ENCODE data around the gene FAM107B. TPM values are rescaled to one million over a fixed set of nuclear protein-coding genes. Genes with fewer than 3 reads are reported as not detected.
A peak's percentile ranks its signal among the peaks of the same experiment; 100 is the strongest.

Gene FAM107B
- polyA plus RNA-seq, 3 donors from 2014 or later = 240 to 338 (median 268) TPM

DNA sequence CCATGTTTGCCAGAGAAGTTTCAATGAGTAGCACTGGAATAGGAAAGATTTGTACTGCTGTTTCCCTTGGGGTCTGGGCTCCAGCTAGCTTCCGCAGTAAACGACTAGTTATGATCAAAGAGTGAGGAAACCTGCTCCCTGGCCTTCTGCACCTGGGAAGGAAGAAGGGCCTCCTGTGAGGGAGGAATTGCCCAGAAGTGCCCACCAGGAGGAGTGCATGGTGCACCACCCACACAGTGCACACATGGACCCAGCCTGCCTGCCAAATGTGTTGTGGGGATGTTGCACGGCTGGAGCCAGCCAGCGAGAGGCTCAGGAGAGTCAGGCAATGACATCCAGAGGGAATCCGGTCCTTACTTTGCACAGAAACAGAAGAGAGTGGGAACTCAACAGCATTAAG, 27.0 kb upstream of the FAM107B start:
- no peak overlapping the region for H3K4me3 Mint-ChIP-seq
- no peak overlapping the region for H3K27ac Mint-ChIP-seq
- no peak for DNase-seq
- no peaks in the 10 kb centered on the region for H3K4me1 Mint-ChIP-seq
- H3K27me3 Mint-ChIP-seq (ENCODE audit: low read depth in 3 of 3) = no peaks in the 10 kb centered on the region
- H3K36me3 Mint-ChIP-seq = no peaks in the 10 kb centered on the region
- no peaks in the 10 kb centered on the region for H3K9me3 Mint-ChIP-seq

DNA sequence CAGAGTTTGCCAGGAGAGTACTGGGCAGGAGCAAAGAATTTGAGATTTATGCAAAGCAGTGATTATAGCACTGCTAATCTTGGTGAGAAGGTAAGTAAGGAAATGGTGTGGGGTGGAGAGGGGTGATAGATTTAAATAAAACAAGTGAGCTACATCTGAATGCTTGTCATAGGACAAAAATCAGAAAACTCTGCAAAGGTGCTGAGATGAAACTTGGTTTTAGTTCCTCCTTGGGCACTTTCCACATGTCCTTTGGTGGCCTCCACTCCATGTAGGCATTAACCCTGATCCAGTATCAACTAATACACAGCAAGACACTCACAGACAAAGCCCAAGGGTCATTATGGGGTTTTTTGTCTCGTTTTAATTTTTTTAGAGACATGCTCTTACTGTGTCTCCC, 25.7 kb upstream of the FAM107B start:
- Mint-ChIP-seq H3K36me3 (no peaks in the 10 kb centered on the region), H3K4me3 (no peak overlapping the region), H3K9me3 (no peaks in the 10 kb centered on the region), H3K4me1 (no peaks in the 10 kb centered on the region), H3K27me3 (ENCODE audit: low read depth in 3 of 3) (no peaks in the 10 kb centered on the region), H3K27ac (no peak overlapping the region)
- no peak for DNase-seq

DNA sequence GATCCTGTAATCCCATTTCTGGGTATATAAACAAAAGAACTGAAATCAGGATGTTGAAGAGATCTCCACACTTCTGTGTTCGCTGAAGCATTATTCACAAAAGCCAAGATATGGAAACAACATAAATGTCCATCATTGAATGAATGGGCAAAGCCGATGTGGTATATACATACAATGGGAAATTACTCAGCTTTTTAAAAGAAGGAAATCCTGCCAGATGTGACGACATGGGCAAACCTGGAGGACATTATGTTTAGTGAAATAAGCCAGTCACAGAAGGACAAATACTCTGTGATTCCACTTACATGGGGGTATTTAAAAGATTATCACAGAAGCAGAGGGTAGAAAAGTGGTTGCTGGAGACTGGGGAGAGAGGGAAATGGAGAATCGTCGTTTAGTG, 23.9 kb upstream of the FAM107B start:
- Mint-ChIP-seq H3K36me3 (no peaks in the 10 kb centered on the region), H3K27me3 (ENCODE audit: low read depth in 3 of 3) (no peaks in the 10 kb centered on the region), H3K4me3 (no peak overlapping the region), H3K9me3 (no peaks in the 10 kb centered on the region), H3K27ac (no peak overlapping the region), H3K4me1 (no peaks in the 10 kb centered on the region)
- DNase-seq = no peak

DNA sequence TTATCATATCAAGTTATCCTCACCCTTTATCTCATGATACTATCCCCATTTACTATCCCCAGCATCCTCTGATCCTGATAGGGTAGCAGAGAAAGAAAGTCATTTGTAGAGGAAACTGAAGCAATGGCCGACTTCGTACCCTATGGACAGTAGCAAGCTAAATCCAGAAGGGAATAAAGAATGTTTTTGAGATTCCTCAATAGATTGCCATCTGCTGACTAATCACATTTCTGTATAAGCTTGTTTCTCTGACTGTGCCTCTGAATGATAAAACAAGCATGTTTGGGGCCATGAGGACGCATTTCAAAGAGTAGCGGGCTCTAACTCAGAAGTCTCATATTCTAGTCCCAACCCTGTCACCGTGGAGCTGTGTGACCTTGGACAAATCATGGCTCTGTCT, 13.2 kb upstream of the FAM107B start:
- H3K36me3 Mint-ChIP-seq = peaks cover 0 to 8% (median 4%) of the 10 kb centered on the region in 3 donors
- peaks cover 0 to 6% (median 4%) of the 10 kb centered on the region in 3 donors for H3K27me3 Mint-ChIP-seq (ENCODE audit: low read depth in 3 of 3)
- peaks cover 0 to 4% (median 0%) of the 10 kb centered on the region in 6 donors for H3K9me3 Mint-ChIP-seq
- peaks cover under 1 to 3% of the 10 kb centered on the region in 2 donors for H3K4me1 Mint-ChIP-seq
- no peak for DNase-seq
- no peak overlapping the region for H3K27ac Mint-ChIP-seq
- no peak overlapping the region for H3K4me3 Mint-ChIP-seq

DNA sequence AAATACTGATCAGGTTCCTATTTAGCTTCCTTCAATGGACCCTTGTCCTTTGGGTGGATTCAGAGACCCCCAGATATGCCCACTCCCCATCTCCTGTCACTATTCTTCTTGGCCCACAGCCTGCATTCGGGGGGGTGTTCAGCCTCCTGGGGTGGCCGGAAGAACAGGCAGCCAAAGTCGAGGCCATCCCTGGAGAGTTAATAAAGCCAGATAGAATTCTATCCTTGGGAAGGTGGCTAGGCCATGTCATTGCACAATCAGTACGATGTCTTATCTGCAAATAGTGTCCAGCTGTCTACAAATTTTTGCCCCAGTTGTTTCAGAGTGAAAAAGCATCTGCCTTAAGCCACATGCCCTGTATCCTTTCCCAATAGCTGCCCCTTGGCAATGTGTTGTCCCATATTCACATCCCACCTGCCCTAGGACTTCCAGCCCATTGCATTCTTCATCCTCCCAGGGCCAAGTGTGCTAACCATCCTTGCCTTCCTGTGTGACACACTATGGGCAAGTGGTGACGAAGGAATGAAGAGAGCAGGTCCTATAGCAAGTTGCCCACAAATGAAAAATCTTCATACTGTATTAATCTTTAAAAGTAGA, 9.9 kb upstream of the FAM107B start:
- H3K27ac Mint-ChIP-seq = no peak overlapping the region

DNA sequence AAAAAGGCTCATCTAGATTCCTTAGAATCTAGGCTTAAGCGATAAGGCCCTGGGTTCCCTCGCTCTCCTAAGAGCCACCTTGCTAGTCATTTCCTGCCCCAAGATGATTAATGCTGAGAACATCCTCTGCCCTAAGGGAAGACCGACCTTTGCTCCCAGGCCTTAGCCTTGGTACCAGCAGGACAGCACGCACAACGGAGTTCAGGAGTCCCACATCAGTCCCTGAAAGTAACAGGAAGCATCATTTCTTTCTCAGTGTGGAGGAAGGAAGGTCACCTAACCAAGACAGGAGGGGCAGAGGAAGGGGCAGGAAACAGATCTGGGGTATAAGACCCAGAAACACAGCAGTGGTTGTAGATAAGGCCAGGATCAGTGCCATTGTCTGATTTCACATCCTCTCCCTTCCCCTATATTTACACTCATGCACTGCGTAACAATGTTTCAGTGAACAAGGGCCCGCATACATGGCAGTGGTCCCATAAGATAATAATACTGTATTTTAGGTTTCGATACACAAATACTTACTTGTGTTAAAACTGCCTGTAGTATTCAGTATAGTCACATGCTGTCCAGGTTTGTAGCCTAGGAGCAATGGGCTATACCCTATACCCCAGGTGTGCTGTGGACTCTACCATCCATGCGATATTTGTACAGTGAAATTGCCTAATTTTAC, 8.1 kb upstream of the FAM107B start:
- Mint-ChIP-seq H3K36me3 (peaks cover 0 to 8% (median 4%) of the 10 kb centered on the region in 3 donors), H3K4me1 (peaks cover 4 to 8% of the 10 kb centered on the region in 2 donors), H3K4me3 (no peak overlapping the region), H3K27ac (no peak overlapping the region), H3K9me3 (peaks cover 0 to 4% (median 0%) of the 10 kb centered on the region in 6 donors), H3K27me3 (ENCODE audit: low read depth in 3 of 3) (peaks cover 0 to 4% (median 3%) of the 10 kb centered on the region in 3 donors)
- DNase-seq = no peak

More for the DNA sequence above, 9.9 kb upstream of the FAM107B start:
- no peak for DNase-seq
- H3K4me3 Mint-ChIP-seq = no peak overlapping the region
- H3K27me3 Mint-ChIP-seq (ENCODE audit: low read depth in 3 of 3) = peaks cover 0 to 6% (median 5%) of the 10 kb centered on the region in 3 donors
- peaks cover 4 to 8% of the 10 kb centered on the region in 2 donors for H3K4me1 Mint-ChIP-seq
- peaks cover 0 to 8% (median 4%) of the 10 kb centered on the region in 3 donors for H3K36me3 Mint-ChIP-seq
- H3K9me3 Mint-ChIP-seq = peaks cover 0 to 4% (median 0%) of the 10 kb centered on the region in 6 donors

DNA sequence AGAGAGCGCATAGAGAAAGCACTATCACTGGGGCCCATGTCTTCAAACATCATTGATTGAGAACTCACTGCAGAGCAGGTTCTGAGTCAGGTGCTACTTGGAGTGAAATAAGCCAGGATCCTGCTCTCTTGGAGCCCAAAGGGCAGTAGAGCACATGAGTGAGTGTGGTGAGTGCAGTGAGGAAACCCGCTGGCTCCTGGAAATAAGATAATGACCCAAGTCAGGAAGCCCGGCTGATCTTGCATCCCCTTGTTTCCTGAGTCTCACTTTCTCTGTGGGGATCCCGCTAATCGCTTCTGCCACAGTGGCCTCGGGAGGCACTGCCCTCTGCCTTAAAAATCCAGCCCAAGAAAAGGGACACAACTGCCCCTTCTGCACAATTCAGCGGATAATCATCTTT, 7.1 kb upstream of the FAM107B start:
- Mint-ChIP-seq H3K4me3 (no peak overlapping the region), H3K36me3 (peaks cover 0 to 8% (median 4%) of the 10 kb centered on the region in 3 donors), H3K27me3 (ENCODE audit: low read depth in 3 of 3) (peaks cover 0 to 4% (median 3%) of the 10 kb centered on the region in 3 donors), H3K4me1 (peaks cover 4 to 8% of the 10 kb centered on the region in 2 donors), H3K27ac (no peak overlapping the region), H3K9me3 (peaks cover 0 to 4% (median 0%) of the 10 kb centered on the region in 6 donors)
- DNase-seq = no peak

DNA sequence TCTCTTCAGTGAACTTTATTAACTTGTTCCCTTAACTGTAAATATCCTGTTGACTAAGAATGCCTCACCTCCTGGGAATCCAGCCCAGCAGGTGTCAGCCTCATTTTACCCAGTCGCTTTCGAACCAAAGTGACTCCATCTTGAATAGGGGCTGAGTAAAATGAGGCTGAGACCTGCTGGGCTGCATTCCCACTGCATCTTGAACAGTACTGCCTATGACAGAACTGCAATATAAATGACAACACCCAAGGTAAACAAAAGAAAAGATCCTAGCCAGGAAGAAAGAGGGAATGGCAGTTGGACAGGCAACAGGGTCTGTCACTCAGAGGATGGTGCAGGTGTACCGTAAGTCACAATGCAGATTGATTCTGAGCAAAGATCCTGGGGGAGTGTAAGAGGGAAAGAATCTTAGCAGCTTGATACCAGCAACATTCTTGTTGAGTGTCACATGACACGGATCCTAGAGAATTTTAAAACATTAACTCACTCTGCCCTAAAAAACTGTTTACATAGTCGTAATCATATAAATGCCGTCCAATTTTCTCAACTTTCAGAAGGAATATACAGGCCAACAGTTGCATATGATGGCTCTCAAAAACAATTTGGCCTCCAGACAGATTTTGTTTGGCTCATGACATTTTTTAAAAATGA, 4.4 kb upstream of the FAM107B start:
- Mint-ChIP-seq H3K4me3 (no peak overlapping the region), H3K4me1 (peaks cover 4 to 8% of the 10 kb centered on the region in 2 donors), H3K27me3 (ENCODE audit: low read depth in 3 of 3) (peaks cover 0 to 5% (median 0%) of the 10 kb centered on the region in 3 donors), H3K36me3 (no peaks in the 10 kb centered on the region), H3K27ac (peak overlapping the region in 1 of 6 donors; percentile 17), H3K9me3 (no peaks in the 10 kb centered on the region)
- no peak for DNase-seq

DNA sequence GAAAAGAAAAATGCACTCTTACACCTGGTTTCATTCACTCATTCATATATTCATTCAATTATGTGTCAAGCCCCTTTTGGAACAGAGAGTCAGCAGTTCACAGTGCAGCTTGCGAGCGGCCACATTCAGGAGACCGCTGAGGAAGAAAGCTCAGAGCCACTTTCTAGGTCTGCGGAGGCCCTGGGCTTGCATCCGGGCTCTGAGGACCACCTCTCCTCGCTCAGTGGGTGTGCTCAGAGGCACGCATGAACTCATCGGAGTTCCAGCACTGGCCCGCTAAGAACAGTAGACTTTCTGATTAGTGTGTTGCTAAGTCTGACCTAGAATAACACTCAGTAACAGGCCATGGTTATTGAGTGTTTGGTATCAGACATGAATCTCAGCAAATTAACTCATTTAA, 1.8 kb upstream of the FAM107B start:
- H3K36me3 Mint-ChIP-seq = no peaks in the 10 kb centered on the region
- DNase-seq = no peak
- no peak overlapping the region for H3K27ac Mint-ChIP-seq
- no peak overlapping the region for H3K4me3 Mint-ChIP-seq
- no peaks in the 10 kb centered on the region for H3K4me1 Mint-ChIP-seq
- H3K9me3 Mint-ChIP-seq = no peaks in the 10 kb centered on the region
- peaks cover 0 to 3% (median 1%) of the 10 kb centered on the region in 3 donors for H3K27me3 Mint-ChIP-seq (ENCODE audit: low read depth in 3 of 3)

DNA sequence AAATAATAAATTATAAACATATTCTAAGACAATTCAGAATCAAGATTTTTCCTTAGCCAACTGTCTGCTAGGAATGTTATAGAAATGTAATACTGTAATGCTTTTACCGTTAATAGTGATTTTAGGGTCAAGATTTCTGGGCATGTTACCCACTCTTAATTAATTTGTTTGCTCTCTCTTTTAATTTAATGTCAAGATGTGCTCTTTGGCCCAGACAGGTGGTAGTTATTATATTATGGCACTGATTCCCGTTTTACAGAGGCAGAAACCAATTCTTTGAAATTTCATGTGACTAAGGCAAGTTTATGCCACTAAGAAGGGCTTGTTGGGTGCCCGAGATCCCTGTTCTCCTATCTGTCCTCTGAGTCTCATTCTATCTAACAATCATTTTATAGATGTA, 959 bp upstream of the FAM107B start:
- no peaks in the 10 kb centered on the region for H3K9me3 Mint-ChIP-seq
- no peak for DNase-seq
- H3K4me1 Mint-ChIP-seq = no peaks in the 10 kb centered on the region
- H3K36me3 Mint-ChIP-seq = no peaks in the 10 kb centered on the region
- H3K4me3 Mint-ChIP-seq = no peak overlapping the region
- H3K27me3 Mint-ChIP-seq (ENCODE audit: low read depth in 3 of 3) = peaks cover 0 to 3% (median 1%) of the 10 kb centered on the region in 3 donors
- H3K27ac Mint-ChIP-seq = no peak overlapping the region

DNA sequence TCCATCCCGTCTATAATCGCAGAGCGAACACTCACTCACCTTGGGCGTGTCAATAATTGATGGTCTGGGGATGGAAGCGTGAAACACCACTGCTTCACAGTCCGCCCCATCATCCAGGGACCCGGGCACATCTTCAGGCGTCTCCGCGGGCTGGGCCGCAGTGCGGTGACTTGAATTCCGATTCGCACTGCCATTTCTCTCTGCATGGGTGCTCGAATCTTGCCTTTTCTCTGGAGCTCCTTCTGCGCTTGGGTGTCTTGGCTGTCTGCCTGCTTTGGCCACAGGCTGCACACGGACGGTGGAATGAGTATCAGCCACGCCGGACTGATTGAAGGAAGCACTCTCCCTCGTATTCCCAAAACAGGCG, 500 bp downstream of the FAM107B start:
- Mint-ChIP-seq H3K27ac (no peak overlapping the region), H3K4me3 (no peak overlapping the region), H3K9me3 (no peaks in the 10 kb centered on the region), H3K4me1 (no peaks in the 10 kb centered on the region), H3K27me3 (ENCODE audit: low read depth in 3 of 3) (peaks cover 0 to 3% (median 1%) of the 10 kb centered on the region in 3 donors), H3K36me3 (no peaks in the 10 kb centered on the region)
- DNase-seq = no peak

DNA sequence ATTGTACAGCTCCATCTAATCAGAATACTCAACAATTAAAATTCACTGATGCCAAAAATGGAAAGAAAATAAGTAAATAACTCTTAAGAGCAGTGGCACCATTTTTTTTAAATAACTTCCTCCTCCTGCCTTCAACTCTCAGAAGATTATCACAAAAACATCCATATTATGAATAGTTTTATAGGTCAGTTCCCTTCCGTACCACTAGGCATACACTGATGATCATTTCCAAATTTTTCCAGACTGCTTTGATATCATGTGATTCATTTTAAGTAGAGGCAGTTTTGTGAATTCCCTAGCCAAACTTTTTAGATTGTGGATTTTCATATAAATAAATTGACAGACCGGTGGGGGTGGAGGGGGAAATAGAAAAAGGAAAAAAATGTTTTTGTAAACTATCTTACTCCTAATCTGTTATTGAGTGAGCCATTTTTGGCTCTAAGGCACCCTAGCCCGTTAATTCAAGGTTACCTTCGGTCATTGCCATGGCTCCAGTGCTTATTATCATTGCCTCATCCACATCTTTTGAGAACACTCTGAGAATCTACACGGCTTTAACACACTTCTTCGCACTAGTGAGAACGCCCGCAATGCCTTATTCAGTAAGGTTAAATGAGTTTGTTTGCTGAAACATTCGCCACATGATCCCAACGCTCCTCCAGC, 1.0 kb downstream of the FAM107B start:
- no peaks in the 10 kb centered on the region for H3K4me1 Mint-ChIP-seq
- H3K9me3 Mint-ChIP-seq = no peaks in the 10 kb centered on the region
- peaks cover 0 to 3% (median 1%) of the 10 kb centered on the region in 3 donors for H3K27me3 Mint-ChIP-seq (ENCODE audit: low read depth in 3 of 3)
- H3K4me3 Mint-ChIP-seq = no peak overlapping the region
- H3K36me3 Mint-ChIP-seq = no peaks in the 10 kb centered on the region
- H3K27ac Mint-ChIP-seq = no peak overlapping the region
- no peak for DNase-seq

DNA sequence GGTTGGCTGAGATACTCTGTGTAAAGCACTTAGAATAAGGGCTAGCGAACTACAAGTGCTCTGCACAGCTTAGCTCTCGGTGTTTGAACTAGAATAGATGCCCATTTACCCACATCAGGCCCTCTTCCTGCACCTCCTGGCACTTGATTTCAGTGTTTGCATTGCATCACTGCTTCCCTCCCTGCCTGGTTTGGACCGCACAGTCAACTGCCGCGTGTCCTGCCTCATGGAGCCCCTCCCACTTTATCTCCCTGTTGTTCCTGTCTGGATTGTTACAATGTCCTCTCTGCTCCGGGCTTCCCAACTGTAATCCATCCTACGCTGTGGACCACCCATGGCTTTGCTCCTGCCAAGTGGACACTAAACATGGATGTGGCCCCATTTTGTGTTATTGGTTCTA, 2.3 kb downstream of the FAM107B start:
- Mint-ChIP-seq H3K9me3 (no peaks in the 10 kb centered on the region), H3K27ac (no peak overlapping the region), H3K27me3 (ENCODE audit: low read depth in 3 of 3) (peaks cover 0 to 3% (median 1%) of the 10 kb centered on the region in 3 donors), H3K4me1 (no peaks in the 10 kb centered on the region), H3K36me3 (no peaks in the 10 kb centered on the region), H3K4me3 (no peak overlapping the region)
- DNase-seq = no peak

DNA sequence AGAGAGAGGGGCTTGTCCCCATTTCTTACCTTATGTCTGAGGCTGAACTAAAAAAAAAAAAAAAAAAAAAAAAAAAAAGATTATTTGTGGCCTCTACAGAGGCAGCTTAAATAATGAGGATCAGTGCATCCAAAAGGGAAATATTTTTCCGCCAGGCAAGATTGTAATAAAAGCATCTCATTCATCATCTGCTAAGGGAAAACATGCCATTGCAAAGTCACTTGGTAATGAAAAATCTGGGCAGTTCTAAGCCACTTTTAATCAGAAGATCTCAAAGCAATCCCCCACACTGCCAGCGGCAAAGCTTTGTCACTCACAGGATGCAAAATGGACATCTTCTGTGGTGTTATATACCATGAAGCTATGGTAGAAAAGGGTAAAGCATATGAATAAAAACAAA, 3.8 kb downstream of the FAM107B start:
- Mint-ChIP-seq H3K27ac (no peak overlapping the region), H3K27me3 (ENCODE audit: low read depth in 3 of 3) (peaks cover 0 to 3% (median 1%) of the 10 kb centered on the region in 3 donors), H3K4me1 (no peaks in the 10 kb centered on the region), H3K9me3 (no peaks in the 10 kb centered on the region), H3K4me3 (no peak overlapping the region), H3K36me3 (no peaks in the 10 kb centered on the region)
- no peak for DNase-seq

All from immature natural killer cell (primary cell).